Activated naive CD8-positive, alpha-beta T cell (primary cell): ENCODE data around the gene PLAAT3.
"Not testable (repeated sequence)": the region's sequence is repeated elsewhere in the genome, so short reads cannot be mapped to it uniquely, and the experiment has no call there.

Experiments used
- H3K27ac Mint-ChIP-seq: one replicate; pipeline ENCODE4 v1.8.0; 2021; ENCODE audit warnings: mixed read lengths
- H3K27me3 Mint-ChIP-seq: one replicate; pipeline ENCODE4 v1.8.0; 2021; ENCODE audit warnings: mixed read lengths
- H3K36me3 Mint-ChIP-seq: one replicate; pipeline ENCODE4 v1.8.0; 2021; ENCODE audit warnings: mixed read lengths
- H3K4me1 Mint-ChIP-seq: one replicate; pipeline ENCODE4 v1.8.0; 2021; ENCODE audit warnings: low read depth, mixed read lengths
- H3K4me3 Mint-ChIP-seq: one replicate; pipeline ENCODE4 v1.8.0; 2021; ENCODE audit warnings: mild to moderate bottlenecking, mixed read lengths
- H3K9me3 Mint-ChIP-seq: one replicate; pipeline ENCODE4 v1.8.0; 2021; ENCODE audit warnings: low read depth, mixed read lengths

Gene PLAAT3

GRCh38 chr11:63528729-63529278 is 85.4 kb downstream of the PLAAT3 start:
- Mint-ChIP-seq H3K27ac (peak overlapping the region; percentile 25), H3K4me1 (peaks cover 44% of the 10 kb centered on the region)
- H3K36me3 Mint-ChIP-seq, H3K9me3 Mint-ChIP-seq, H3K27me3 Mint-ChIP-seq, H3K4me3 Mint-ChIP-seq: not testable (repeated sequence)

DNA sequence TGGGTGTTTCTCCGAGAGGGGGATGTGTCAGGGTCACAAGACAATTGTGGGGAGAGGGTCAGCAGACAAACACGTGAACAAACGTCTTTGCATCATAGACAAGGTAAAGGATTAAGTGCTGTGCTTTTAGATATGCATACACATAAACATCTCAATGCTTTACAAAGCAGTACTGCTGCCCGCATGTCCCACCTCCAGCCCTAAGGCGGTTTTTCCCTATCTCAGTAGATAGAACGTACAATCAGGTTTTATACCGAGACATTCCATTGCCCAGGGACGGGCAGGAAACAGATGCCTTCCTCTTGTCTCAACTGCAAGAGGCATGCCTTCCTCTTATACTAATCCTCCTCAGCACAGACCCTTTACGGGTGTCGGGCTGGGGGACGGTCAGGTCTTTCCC is 86.1 kb downstream of the PLAAT3 start:
- H3K9me3 Mint-ChIP-seq, H3K27ac Mint-ChIP-seq, H3K36me3 Mint-ChIP-seq, H3K4me3 Mint-ChIP-seq, H3K27me3 Mint-ChIP-seq: not testable (repeated sequence)
- H3K4me1 Mint-ChIP-seq: peaks cover 38% of the 10 kb centered on the region

DNA sequence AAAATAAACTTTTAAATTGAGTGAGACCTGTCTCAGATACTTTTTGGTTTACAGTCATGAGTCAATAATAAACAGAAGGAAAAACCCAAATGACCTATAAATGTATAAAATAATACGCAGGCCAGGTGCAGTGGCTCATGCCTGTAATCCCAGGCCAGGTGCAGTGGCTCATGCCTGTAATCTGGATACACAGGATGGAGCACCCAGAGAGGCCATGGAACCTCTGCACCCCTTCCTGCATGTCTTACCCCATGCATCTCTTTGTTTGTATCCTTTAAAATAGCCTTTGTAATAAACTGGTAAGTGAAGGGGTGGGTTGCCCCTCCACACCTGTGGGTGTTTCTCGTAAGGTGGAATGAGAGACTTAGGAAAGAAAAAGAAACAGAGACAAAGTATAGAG is 86.6 kb downstream of the PLAAT3 start:
- no peak overlapping the region for H3K27ac Mint-ChIP-seq
- H3K27me3 Mint-ChIP-seq: no peaks in the 10 kb centered on the region
- no peaks in the 10 kb centered on the region for H3K9me3 Mint-ChIP-seq
- no peak overlapping the region for H3K4me3 Mint-ChIP-seq
- no peaks in the 10 kb centered on the region for H3K36me3 Mint-ChIP-seq
- peaks cover 33% of the 10 kb centered on the region for H3K4me1 Mint-ChIP-seq
